Choroid plexus epithelial cell (primary cell): ENCODE results near the gene SLC27A2.

Experiments
- DNase-seq: peaks from one replicate; pipeline ENCODE4 v3.0.0-alpha.2; 2010; ENCODE audit warnings: low read depth
- H3K4me3 ChIP-seq: 2 replicates; pipeline ENCODE4 v1.5.1; 2011; ENCODE audit warnings: low read depth, mild to moderate bottlenecking, control low read depth, low read length, moderate library complexity
- TF ChIP-seq, protein P1 (sequence below): conservative IDR thresholded peaks from 2 replicates; pipeline ENCODE4 v1.5.1; 2011; ENCODE audit warnings: low read depth, mild to moderate bottlenecking, control low read depth, inconsistent platforms, low read length, moderate library complexity

Gene SLC27A2

DNA sequence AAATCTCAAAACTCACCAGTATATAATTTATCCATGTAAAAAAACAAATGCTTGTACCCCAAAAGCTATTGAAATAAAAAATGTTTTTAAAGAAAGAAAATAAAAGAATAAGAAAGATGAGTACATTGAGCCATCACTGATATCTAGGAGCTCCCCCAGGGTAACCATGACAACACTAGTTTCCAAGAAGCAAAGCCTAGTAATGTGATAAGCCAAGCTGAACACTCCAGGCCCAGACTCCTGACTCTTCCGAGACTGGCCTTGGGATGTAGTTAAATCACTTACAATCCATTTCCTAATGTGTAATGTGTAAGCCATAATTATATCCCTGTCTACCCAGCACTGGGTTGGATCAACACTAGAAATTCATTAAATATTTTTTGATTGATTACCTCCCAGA, 41.9 kb upstream of the SLC27A2 start:
- H3K4me3 ChIP-seq = no peak overlapping the region
- TF ChIP-seq, protein P1, sequence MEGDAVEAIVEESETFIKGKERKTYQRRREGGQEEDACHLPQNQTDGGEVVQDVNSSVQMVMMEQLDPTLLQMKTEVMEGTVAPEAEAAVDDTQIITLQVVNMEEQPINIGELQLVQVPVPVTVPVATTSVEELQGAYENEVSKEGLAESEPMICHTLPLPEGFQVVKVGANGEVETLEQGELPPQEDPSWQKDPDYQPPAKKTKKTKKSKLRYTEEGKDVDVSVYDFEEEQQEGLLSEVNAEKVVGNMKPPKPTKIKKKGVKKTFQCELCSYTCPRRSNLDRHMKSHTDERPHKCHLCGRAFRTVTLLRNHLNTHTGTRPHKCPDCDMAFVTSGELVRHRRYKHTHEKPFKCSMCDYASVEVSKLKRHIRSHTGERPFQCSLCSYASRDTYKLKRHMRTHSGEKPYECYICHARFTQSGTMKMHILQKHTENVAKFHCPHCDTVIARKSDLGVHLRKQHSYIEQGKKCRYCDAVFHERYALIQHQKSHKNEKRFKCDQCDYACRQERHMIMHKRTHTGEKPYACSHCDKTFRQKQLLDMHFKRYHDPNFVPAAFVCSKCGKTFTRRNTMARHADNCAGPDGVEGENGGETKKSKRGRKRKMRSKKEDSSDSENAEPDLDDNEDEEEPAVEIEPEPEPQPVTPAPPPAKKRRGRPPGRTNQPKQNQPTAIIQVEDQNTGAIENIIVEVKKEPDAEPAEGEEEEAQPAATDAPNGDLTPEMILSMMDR = no peak
- no peak for DNase-seq

DNA sequence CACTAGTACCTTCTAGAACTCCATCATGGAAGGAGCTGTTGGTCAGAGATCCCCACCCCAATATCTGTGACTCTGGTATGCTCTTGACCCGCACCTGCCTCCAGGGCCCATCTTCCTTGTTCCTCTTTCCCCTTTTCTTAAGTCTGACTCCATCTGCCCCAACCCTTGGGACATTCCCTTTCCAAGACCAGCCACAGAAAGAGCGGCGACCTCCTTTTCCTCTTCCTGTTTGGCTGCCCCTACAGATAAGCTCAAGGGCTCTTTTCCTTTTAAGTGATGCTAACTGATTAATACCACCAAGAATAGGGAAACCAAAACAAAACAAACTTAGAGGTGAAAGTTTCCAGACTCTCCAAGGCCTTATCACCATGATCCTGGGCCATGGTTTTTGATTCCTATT, 41.0 kb upstream of the SLC27A2 start:
- DNase-seq = no peak
- TF ChIP-seq, protein P1 = no peak
- no peak overlapping the region for H3K4me3 ChIP-seq

DNA sequence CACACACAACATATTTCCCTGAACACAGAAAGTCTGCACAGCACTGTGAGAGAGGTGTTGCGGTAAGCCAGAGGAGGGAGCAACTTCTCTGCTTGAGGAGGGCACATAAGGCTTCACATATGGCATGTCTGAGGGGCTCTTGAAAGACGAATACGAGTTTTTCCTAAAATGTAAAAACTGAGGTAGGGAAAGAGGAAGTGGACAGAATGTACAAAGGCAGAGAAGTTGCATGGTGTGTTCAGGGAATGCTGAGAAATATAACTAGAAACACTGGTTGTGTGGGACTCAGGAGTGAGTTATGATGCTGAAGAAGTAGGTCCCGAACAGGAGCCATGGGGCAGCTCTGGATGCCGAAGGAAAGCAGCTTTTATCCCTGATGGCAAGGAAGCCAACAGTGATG, 40.1 kb upstream of the SLC27A2 start:
- H3K4me3 ChIP-seq = no peak overlapping the region
- DNase-seq = no peak
- TF ChIP-seq, protein P1 = no peak

DNA sequence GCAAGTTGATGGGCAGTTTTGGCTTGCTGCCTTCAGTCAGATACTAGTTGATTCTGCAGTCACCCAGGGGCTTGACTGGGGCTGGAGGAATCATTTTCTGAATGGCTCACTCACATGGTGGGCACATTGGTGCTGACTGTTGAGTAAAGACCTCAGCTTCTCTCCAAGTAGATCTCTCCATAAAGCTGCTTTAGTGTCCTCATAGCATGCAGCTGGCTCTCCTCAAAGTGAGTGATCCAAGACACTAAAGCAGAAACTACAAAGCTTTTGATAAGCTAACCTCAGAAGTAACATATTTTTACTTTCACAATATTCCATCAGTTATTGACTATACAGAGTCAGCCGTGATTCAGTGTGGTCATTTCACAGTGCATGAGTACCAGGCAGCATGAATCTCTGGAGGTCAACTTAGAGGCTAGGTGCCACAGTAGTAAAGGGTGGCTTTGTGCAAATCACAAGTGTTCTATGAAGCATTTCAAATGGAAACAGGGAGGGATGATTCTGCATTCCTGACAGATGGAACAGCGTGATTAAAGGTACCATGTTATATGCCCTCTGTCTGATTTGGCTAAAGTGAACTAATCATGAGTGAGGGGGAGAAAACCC, 38.6 kb upstream of the SLC27A2 start:
- DNase-seq = no peak
- H3K4me3 ChIP-seq = no peak overlapping the region
- TF ChIP-seq, protein P1 = no peak

DNA sequence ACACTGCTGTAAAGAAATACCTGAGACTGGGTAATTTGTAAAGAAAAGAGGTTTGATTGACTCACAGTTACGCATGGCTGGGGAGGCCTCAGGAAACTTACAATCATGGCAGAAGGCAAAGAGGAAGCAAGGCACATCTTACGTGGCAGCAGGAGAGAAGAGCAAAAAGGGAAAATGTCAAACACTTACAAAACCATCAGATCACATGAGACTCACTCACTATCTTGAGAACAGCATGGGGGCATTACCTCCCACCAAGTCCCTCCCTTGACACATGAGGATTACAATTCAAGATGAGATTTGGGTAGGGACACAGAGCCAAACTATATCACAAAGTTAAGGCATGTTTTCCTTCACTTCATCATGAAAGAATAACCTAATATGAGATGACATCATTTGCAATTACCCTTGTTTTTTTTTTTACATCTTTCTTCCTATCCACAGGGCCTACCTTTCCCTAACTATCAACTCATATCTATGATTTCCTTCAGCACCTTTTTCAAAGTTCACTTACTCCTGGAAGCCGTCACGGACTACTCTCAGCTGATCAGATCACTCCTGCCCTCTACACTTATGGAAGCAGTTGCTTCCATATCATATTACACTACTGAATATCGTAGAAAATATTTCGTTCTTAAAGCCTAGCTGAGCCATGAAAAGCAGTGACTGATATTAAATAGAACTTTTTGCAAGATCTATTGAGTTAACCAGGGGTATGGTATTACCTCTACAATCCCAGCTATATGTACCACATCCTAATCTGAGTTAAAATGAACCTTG, 37.5 kb upstream of the SLC27A2 start:
- peak; percentile 50 for DNase-seq
- TF ChIP-seq, protein P1 = no peak
- H3K4me3 ChIP-seq = no peak overlapping the region

DNA sequence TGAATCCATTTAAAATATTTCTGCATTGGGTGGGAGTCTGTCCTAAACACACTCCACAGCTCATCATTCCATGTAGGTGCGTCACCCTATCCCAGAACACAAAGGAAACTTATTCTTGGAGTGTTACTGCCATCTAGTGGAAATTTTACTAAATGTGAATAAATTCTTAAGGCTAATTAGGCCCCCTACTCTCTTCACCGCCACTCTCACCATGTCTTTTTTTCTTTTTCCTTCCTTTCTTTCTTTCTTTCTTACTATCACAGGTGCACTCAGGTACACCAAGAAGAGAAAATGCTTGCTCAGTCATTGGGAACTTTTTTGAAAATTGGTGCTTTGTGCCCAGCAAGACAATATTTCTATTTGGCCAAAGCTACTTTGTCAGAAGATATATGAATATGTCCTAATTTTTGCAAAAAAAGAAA, 36.5 kb upstream of the SLC27A2 start:
- H3K4me3 ChIP-seq = no peak overlapping the region
- DNase-seq = peak; percentile 90
- TF ChIP-seq, protein P1 = peak; percentile 49

DNA sequence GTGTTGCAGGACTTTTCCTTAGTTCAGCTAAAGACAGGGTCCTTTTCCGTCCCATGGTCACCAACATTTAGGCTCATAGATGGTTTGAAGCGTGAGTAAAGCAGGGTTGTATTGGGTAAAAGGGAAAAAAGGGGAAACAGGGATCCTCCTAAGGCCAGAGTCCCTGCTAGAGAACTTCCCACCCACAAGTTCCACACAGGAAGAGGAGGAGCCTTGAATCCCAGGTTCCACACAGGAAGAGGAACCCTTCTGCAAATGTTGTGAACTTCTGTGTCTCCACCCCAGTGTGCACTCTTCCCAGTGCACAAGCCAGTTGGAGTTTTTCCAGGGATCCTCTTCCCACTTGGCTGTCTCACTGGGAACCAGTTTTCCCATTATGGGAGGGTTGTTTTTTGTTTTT, 35.4 kb upstream of the SLC27A2 start:
- H3K4me3 ChIP-seq = no peak overlapping the region
- TF ChIP-seq, protein P1 = no peak
- no peak for DNase-seq
